Mammary epithelial cell (primary cell): Measurements from ENCODE around the gene ANOS1.

Experiments
- EZH2 ChIP-seq: IDR thresholded peaks from 2 replicates; pipeline ENCODE4 v1.6.1; 2012; ENCODE audit warnings: low read length, inconsistent platforms, borderline replicate concordance
- TF ChIP-seq, protein P1 (sequence below), 2 donors: IDR thresholded peaks in 1 of 2; conservative IDR thresholded peaks in 1 of 2; 2 replicates each; pipeline ENCODE4 v1.5.1; 2011 to 2012; ENCODE audit warnings: inconsistent platforms in 2 of 2, low read length in 2 of 2, mild to moderate bottlenecking in 2 of 2, control low read depth in 1 of 2, low read depth in 1 of 2; ENCODE audit not compliant: insufficient read depth in 1 of 2; ENCODE audit errors: extremely low read depth in 1 of 2

DNA sequence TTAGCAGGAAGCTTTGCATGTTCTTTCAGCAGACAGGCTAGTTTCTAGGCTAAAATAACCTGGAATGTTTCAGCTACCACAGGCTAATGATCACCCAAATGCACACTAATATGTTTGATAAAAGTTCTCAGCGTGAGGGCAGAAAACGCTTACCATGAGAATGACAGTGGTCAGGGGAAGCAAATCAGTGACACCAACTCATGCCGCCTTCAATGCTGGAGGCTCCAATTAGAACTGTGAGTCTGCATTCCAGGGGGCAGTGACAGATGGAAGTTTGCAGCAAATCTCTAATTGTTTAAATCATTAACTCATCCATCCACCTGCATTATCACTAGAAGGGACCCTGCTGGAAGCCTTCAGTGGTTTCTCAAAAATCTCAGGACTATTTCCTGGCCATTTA, 43.2 kb downstream of the ANOS1 start:
- TF ChIP-seq, protein P1, sequence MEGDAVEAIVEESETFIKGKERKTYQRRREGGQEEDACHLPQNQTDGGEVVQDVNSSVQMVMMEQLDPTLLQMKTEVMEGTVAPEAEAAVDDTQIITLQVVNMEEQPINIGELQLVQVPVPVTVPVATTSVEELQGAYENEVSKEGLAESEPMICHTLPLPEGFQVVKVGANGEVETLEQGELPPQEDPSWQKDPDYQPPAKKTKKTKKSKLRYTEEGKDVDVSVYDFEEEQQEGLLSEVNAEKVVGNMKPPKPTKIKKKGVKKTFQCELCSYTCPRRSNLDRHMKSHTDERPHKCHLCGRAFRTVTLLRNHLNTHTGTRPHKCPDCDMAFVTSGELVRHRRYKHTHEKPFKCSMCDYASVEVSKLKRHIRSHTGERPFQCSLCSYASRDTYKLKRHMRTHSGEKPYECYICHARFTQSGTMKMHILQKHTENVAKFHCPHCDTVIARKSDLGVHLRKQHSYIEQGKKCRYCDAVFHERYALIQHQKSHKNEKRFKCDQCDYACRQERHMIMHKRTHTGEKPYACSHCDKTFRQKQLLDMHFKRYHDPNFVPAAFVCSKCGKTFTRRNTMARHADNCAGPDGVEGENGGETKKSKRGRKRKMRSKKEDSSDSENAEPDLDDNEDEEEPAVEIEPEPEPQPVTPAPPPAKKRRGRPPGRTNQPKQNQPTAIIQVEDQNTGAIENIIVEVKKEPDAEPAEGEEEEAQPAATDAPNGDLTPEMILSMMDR (conservative IDR thresholded peaks at IDR 0.05 in 1 of 2, IDR thresholded peaks at IDR 0.05 in 1 of 2; ENCODE audit: extremely low read depth in 1 of 2, insufficient read depth in 1 of 2, low read depth in 1 of 2, low read length in 2 of 2): no peak
- TF ChIP-seq EZH2: no peak
